Measurements from ENCODE around the gene JADE2. TPM values are rescaled to one million over a fixed set of nuclear protein-coding genes. Genes with fewer than 3 reads are reported as not detected.
A peak's percentile ranks its signal among the peaks of the same experiment; 100 is the strongest.

The JADE2 gene
- total and polyA plus RNA-seq, 4 donors, result 3.9 to 11.4 (median 5.5) TPM

DNA sequence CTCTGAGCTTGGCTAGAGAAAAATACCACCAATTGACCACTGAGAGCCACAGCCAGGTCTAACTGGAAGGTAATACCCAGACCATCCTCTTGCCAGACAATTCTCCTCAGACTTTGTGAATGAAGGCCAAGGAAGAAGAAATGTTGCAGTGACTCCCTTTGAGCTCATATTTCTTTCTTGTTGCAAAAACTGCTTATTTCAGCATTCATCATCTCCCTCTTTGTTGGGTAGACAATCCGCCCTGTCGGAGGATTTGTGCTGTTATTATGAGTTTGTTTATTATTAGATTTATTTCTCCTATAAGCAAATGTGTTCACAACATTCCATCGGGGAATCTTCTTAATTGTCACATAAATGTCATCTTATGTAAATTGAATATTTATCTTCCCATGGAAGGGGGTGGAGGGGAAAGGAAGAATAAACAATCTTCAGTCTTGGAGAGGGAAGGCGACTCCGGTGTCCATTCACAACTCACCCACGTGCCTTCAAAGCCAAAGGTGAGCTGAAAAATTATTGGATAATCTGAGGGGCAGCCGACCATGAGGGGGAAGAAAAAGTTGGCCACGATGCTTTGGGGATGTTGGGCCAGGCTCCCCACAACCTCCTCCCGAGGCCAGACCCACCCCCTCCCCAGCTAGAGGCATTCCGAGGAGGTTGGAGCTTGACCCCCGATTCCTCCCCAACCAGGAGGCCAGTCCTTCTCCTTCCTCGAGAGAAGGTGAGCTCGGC lies 1.8 kb upstream of the JADE2 start:
- WGBS, result 18% methylated on average over 13 of the region's 13 CpGs
- Histone ChIP-seq H3K9ac (ENCODE audit: low read depth in 1 of 2, low read length in 2 of 2) (peak overlapping the region in 1 of 2 donors; percentile 91), H3K27ac (ENCODE audit: low read depth in 1 of 2, low read length in 2 of 2) (peak overlapping the region; percentile 98 to 99), H3K36me3 (ENCODE audit: control insufficient read depth in 4 of 4, insufficient read depth in 3 of 4, low read depth in 1 of 4, low read length in 3 of 4) (peaks cover 0 to 1% (median 0%) of the 10 kb centered on the region in 4 donors), H3K9me3 (ENCODE audit: control insufficient read depth in 4 of 4, low read length in 3 of 4) (no peaks in the 10 kb centered on the region), H3K27me3 (ENCODE audit: control insufficient read depth in 4 of 4, insufficient read depth in 4 of 4, low read length in 3 of 4) (no peaks in the 10 kb centered on the region), H3K4me3 (ENCODE audit: low read depth in 1 of 3, low read length in 3 of 3) (peak overlapping the region in 1 of 3 donors; percentile 84), H3K4me1 (ENCODE audit: control insufficient read depth in 4 of 4, insufficient read depth in 4 of 4, low read length in 3 of 4) (peaks cover 10 to 43% (median 31%) of the 10 kb centered on the region in 4 donors)
- no peak for DNase-seq (ENCODE audit: low spot score)
- TF ChIP-seq ATF3 (IDR thresholded peaks at IDR 0.05), result no peak
- TF ChIP-seq NR2F2 (IDR thresholded peaks at IDR 0.05), result no peak

- Histone ChIP-seq H3K36me3 (ENCODE audit: control insufficient read depth in 4 of 4, insufficient read depth in 3 of 4, low read depth in 1 of 4, low read length in 3 of 4) (peaks cover 0 to 1% (median 0%) of the 10 kb centered on the region in 4 donors), H3K27me3 (ENCODE audit: control insufficient read depth in 4 of 4, insufficient read depth in 4 of 4, low read length in 3 of 4) (no peaks in the 10 kb centered on the region), H3K4me3 (ENCODE audit: low read depth in 1 of 3, low read length in 3 of 3) (peak overlapping the region; percentile 64 to 84 (median 81)), H3K9me3 (ENCODE audit: control insufficient read depth in 4 of 4, low read length in 3 of 4) (no peaks in the 10 kb centered on the region), H3K4me1 (ENCODE audit: control insufficient read depth in 4 of 4, insufficient read depth in 4 of 4, low read length in 3 of 4) (peaks cover 10 to 44% (median 34%) of the 10 kb centered on the region in 4 donors), H3K27ac (ENCODE audit: low read depth in 1 of 2, low read length in 2 of 2) (peak overlapping the region; percentile 98 to 99), H3K9ac (ENCODE audit: low read depth in 1 of 2, low read length in 2 of 2) (peak overlapping the region; percentile 91 to 99)
- WGBS, result under 1% methylated on average over 40 of the region's 40 CpGs
- peak; percentile 61 for DNase-seq (ENCODE audit: low spot score)
- TF ChIP-seq EGR1 (IDR thresholded peaks at IDR 0.05; ENCODE audit: low read depth in 2 of 2) (no peak), TAF1 (conservative IDR thresholded peaks at IDR 0.05) (no peak), FOXA1 (IDR thresholded peaks at IDR 0.05) (no peak), NR2F2 (IDR thresholded peaks at IDR 0.05) (peak; percentile 65), RXRA (IDR thresholded peaks at IDR 0.05) (peak in 1 of 2 donors; percentile 11), SP1 (IDR thresholded peaks at IDR 0.05) (peak; percentile 27), GABPA (IDR thresholded peaks at IDR 0.05 in 1 of 2, conservative IDR thresholded peaks at IDR 0.05 in 1 of 2) (no peak), HNF4G (IDR thresholded peaks at IDR 0.05) (no peak), HNF4A (conservative IDR thresholded peaks at IDR 0.05) (no peak), FOXA2 (IDR thresholded peaks at IDR 0.05) (no peak), RAD21 (IDR thresholded peaks at IDR 0.05) (peak; percentile 37 to 67), ATF3 (IDR thresholded peaks at IDR 0.05) (no peak)
- TF ChIP-seq, protein P1, sequence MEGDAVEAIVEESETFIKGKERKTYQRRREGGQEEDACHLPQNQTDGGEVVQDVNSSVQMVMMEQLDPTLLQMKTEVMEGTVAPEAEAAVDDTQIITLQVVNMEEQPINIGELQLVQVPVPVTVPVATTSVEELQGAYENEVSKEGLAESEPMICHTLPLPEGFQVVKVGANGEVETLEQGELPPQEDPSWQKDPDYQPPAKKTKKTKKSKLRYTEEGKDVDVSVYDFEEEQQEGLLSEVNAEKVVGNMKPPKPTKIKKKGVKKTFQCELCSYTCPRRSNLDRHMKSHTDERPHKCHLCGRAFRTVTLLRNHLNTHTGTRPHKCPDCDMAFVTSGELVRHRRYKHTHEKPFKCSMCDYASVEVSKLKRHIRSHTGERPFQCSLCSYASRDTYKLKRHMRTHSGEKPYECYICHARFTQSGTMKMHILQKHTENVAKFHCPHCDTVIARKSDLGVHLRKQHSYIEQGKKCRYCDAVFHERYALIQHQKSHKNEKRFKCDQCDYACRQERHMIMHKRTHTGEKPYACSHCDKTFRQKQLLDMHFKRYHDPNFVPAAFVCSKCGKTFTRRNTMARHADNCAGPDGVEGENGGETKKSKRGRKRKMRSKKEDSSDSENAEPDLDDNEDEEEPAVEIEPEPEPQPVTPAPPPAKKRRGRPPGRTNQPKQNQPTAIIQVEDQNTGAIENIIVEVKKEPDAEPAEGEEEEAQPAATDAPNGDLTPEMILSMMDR (IDR thresholded peaks at IDR 0.05; ENCODE audit: low read depth, low read length, missing input control), result no peak
- TF ChIP-seq, protein P2, sequence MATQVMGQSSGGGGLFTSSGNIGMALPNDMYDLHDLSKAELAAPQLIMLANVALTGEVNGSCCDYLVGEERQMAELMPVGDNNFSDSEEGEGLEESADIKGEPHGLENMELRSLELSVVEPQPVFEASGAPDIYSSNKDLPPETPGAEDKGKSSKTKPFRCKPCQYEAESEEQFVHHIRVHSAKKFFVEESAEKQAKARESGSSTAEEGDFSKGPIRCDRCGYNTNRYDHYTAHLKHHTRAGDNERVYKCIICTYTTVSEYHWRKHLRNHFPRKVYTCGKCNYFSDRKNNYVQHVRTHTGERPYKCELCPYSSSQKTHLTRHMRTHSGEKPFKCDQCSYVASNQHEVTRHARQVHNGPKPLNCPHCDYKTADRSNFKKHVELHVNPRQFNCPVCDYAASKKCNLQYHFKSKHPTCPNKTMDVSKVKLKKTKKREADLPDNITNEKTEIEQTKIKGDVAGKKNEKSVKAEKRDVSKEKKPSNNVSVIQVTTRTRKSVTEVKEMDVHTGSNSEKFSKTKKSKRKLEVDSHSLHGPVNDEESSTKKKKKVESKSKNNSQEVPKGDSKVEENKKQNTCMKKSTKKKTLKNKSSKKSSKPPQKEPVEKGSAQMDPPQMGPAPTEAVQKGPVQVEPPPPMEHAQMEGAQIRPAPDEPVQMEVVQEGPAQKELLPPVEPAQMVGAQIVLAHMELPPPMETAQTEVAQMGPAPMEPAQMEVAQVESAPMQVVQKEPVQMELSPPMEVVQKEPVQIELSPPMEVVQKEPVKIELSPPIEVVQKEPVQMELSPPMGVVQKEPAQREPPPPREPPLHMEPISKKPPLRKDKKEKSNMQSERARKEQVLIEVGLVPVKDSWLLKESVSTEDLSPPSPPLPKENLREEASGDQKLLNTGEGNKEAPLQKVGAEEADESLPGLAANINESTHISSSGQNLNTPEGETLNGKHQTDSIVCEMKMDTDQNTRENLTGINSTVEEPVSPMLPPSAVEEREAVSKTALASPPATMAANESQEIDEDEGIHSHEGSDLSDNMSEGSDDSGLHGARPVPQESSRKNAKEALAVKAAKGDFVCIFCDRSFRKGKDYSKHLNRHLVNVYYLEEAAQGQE (IDR thresholded peaks at IDR 0.05), result peak; percentile 55
These were observed 1.1 kb upstream of the JADE2 start for GRCh38 chr5:134524272-134524825.

All from liver (tissue), 9 donors.